NB4 (cell line): ENCODE results near the gene ADAM12.

ENCODE experiments used
- POLR2A ChIP-seq: IDR thresholded peaks from 2 replicates; pipeline ENCODE4 v1.6.1; 2011; ENCODE audit warnings: mild to moderate bottlenecking; ENCODE audit not compliant: insufficient read length; ENCODE audit errors: extremely low read depth
- TF ChIP-seq, protein P1 (sequence below): IDR thresholded peaks from one replicate; pipeline ENCODE4 v1.5.1; 2012; ENCODE audit warnings: low read depth, low read length

DNA sequence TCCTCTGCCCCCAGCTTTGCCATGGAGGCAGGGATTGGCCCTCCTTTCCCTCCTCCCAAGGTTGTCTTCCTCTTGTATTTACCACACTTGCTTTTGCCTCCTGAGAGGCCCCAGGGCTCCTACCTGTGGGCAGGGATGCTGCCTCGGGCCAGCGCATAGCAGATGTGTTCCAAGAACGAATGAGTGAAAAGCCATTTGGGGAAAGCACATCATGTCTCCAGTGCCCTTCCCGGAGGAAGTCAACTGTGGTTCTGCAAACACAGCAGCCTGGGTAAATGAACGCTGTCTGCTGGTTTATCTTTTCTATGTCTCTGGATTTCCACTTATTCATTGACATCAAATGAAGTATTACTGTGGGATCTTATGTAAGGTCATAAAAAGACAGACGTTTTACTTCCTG, 330.2 kb downstream of the ADAM12 start:
- TF ChIP-seq, protein P1, sequence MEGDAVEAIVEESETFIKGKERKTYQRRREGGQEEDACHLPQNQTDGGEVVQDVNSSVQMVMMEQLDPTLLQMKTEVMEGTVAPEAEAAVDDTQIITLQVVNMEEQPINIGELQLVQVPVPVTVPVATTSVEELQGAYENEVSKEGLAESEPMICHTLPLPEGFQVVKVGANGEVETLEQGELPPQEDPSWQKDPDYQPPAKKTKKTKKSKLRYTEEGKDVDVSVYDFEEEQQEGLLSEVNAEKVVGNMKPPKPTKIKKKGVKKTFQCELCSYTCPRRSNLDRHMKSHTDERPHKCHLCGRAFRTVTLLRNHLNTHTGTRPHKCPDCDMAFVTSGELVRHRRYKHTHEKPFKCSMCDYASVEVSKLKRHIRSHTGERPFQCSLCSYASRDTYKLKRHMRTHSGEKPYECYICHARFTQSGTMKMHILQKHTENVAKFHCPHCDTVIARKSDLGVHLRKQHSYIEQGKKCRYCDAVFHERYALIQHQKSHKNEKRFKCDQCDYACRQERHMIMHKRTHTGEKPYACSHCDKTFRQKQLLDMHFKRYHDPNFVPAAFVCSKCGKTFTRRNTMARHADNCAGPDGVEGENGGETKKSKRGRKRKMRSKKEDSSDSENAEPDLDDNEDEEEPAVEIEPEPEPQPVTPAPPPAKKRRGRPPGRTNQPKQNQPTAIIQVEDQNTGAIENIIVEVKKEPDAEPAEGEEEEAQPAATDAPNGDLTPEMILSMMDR: no peak
- no peak for TF ChIP-seq POLR2A
